ENCODE data around the gene AK1. TPM values are rescaled to one million over a fixed set of nuclear protein-coding genes. Genes with fewer than 3 reads are reported as not detected.

AK1 gene
- total RNA-seq, 2 donors from 2014 or later, result 263 to 398 TPM

GRCh38 chr9:127912882-127913281 lies 35.4 kb upstream of the AK1 start:
- Histone ChIP-seq H3K4me3 (no peak overlapping the region), H3K9me3 (no peaks in the 10 kb centered on the region), H3K27me3 (no peaks in the 10 kb centered on the region), H3K4me1 (peaks cover 0 to 29% of the 10 kb centered on the region in 2 donors), H3K27ac (no peak overlapping the region), H3K36me3 (peaks cover 30% of the 10 kb centered on the region)
- TF ChIP-seq CTCF (IDR thresholded peaks at IDR 0.05), result no peak
- no peak for DNase-seq (ENCODE audit: low spot score)

- H3K4me3 ChIP-seq, result no peak overlapping the region
- H3K27ac ChIP-seq, result no peak overlapping the region
- H3K27me3 ChIP-seq, result no peaks in the 10 kb centered on the region
- TF ChIP-seq CTCF (IDR thresholded peaks at IDR 0.05), result no peak
- peaks cover 33% of the 10 kb centered on the region for H3K36me3 ChIP-seq
- DNase-seq (ENCODE audit: low spot score), result no peak
- H3K9me3 ChIP-seq, result no peaks in the 10 kb centered on the region
- peaks cover 0 to 24% of the 10 kb centered on the region in 2 donors for H3K4me1 ChIP-seq
Measured at GRCh38 chr9:127912296-127912695, 34.8 kb upstream of the AK1 start.

GRCh38 chr9:127910613-127911205 lies 33.2 kb upstream of the AK1 start:
- Histone ChIP-seq H3K9me3 (no peaks in the 10 kb centered on the region), H3K4me1 (peaks cover 0 to 27% of the 10 kb centered on the region in 2 donors), H3K4me3 (no peak overlapping the region), H3K36me3 (peaks cover 33% of the 10 kb centered on the region), H3K27me3 (no peaks in the 10 kb centered on the region), H3K27ac (no peak overlapping the region)
- no peak for TF ChIP-seq CTCF (IDR thresholded peaks at IDR 0.05)
- DNase-seq (ENCODE audit: low spot score), result no peak

- H3K27ac ChIP-seq, result no peak overlapping the region
- no peak overlapping the region for H3K4me3 ChIP-seq
- peaks cover 33% of the 10 kb centered on the region for H3K36me3 ChIP-seq
- H3K4me1 ChIP-seq, result peaks cover 0 to 27% of the 10 kb centered on the region in 2 donors
- no peaks in the 10 kb centered on the region for H3K27me3 ChIP-seq
- no peaks in the 10 kb centered on the region for H3K9me3 ChIP-seq
- no peak for DNase-seq (ENCODE audit: low spot score)
- TF ChIP-seq CTCF (IDR thresholded peaks at IDR 0.05), result no peak
Measured at GRCh38 chr9:127909839-127910273, 32.4 kb upstream of the AK1 start.

GRCh38 chr9:127908660-127908926 lies 31.1 kb upstream of the AK1 start:
- H3K4me1 ChIP-seq, result peaks cover 0 to 38% of the 10 kb centered on the region in 2 donors
- no peak overlapping the region for H3K27ac ChIP-seq
- H3K27me3 ChIP-seq, result no peaks in the 10 kb centered on the region
- no peak for DNase-seq (ENCODE audit: low spot score)
- TF ChIP-seq CTCF (IDR thresholded peaks at IDR 0.05), result no peak
- H3K9me3 ChIP-seq, result no peaks in the 10 kb centered on the region
- H3K36me3 ChIP-seq, result peaks cover 33% of the 10 kb centered on the region
- no peak overlapping the region for H3K4me3 ChIP-seq
